ENCODE measurements around the gene TLR9. TPM values are rescaled to one million over a fixed set of nuclear protein-coding genes. Genes with fewer than 3 reads are reported as not detected.

Gene TLR9
- polyA plus RNA-seq, 1 of the 3 experiments (the other 2 are of a cell fraction), result 0.12 TPM

- peaks cover 98% of the 10 kb centered on the region for H3K79me2 ChIP-seq (ENCODE audit: insufficient read depth)
- H4K20me1 ChIP-seq (ENCODE audit: insufficient read depth), result peaks cover 87% of the 10 kb centered on the region
- H3K4me3 ChIP-seq (ENCODE audit: low read depth in 2 of 2, low read length in 1 of 2), result no peak overlapping the region
- no peak overlapping the region for H3K4me2 ChIP-seq
- H3K4me1 ChIP-seq (ENCODE audit: control insufficient read depth in 1 of 2, insufficient read depth in 2 of 2, low read depth in 1 of 2, low read length in 1 of 2), result peaks cover 0 to under 1% of the 10 kb centered on the region in 2 experiments; a peak in 1 of 4 replicates
- H3K36me3 ChIP-seq (replicated peaks in 1 of 2; ENCODE audit: control insufficient read depth in 1 of 2, insufficient read depth in 2 of 2, low read length in 1 of 2), result peaks cover 47 to 78% of the 10 kb centered on the region in 2 experiments
- H3K9me2 ChIP-seq, result no peaks in the 10 kb centered on the region
- WGBS (ENCODE audit: low lambda C conversion rate), result 84% methylated on average over 9 of the region's 9 CpGs
- H3F3A ChIP-seq (replicated peaks; ENCODE audit: insufficient read depth), result peaks cover 9% of the 10 kb centered on the region
- no peaks in the 10 kb centered on the region for H3K27me3 ChIP-seq (ENCODE audit: insufficient read depth)
- no peaks in the 10 kb centered on the region for H3K9me3 ChIP-seq
- no peak for DNase-seq
- TF ChIP-seq GATA2 (CRISPR knock-in tag; IDR thresholded peaks at IDR 0.05) (no peak), CTCF (IDR thresholded peaks at IDR 0.05) (no peak), MAX (IDR thresholded peaks at IDR 0.05; ENCODE audit: low read depth) (no peak), GABPA (IDR thresholded peaks at IDR 0.05; ENCODE audit: low read depth) (no peak), NFIC (IDR thresholded peaks at IDR 0.05; ENCODE audit: borderline replicate concordance) (no peak), MXI1 (IDR thresholded peaks at IDR 0.05; ENCODE audit: low read depth, low read length) (no peak), TAF1 (IDR thresholded peaks at IDR 0.05; ENCODE audit: borderline replicate concordance, low read depth, low read length) (no peak), FOXJ3 (CRISPR knock-in tag; IDR thresholded peaks at IDR 0.05) (no peak), REST (IDR thresholded peaks at IDR 0.05; ENCODE audit: low read depth, low read length) (no peak), ELF1 (IDR thresholded peaks at IDR 0.05) (no peak), NRF1 (IDR thresholded peaks at IDR 0.05; ENCODE audit: low read depth, low read length) (no peak), POLR2AphosphoS5 (IDR thresholded peaks at IDR 0.05; ENCODE audit: low read depth, low read length) (no peak), MEF2A (IDR thresholded peaks at IDR 0.05; ENCODE audit: borderline replicate concordance, low read depth) (no peak), USF1 (IDR thresholded peaks at IDR 0.05; ENCODE audit: borderline replicate concordance, low read depth) (no peak), EP300 (IDR thresholded peaks at IDR 0.05; ENCODE audit: borderline replicate concordance in 1 of 2, low read depth in 1 of 2, low read length in 1 of 2) (no peak)
- H2AFZ ChIP-seq (ENCODE audit: low read depth), result no peak overlapping the region
- H3K9ac ChIP-seq, result no peak overlapping the region
- ChIA-PET CTCF (interaction anchor here (0.7 to 2.6 kb wide), 3 partner anchors 38 to 213 kb away, joined by 3 to 9 read pairs (median 6); no protein-coding TSS in a partner anchor), POLR2A (interaction anchor here (1.3 kb wide), 1 partner anchor 11 kb away, joined by 3 read pairs; no protein-coding TSS in a partner anchor)
- H3K27ac ChIP-seq (ENCODE audit: low read depth in 2 of 2, low read length in 1 of 2), result no peak overlapping the region
Observed at GRCh38 chr3:52270252-52270754, 44.9 kb upstream of the TLR9 start.
